Suprapubic skin (tissue), 3 donors: Measurements from ENCODE around the gene PPP2R2C.

Source experiments
- CTCF ChIP-seq, 2 donors: fragments of 200-600 bp in 1 of 2; fragments of 450-650 bp in 1 of 2; sonication (generic) in 1 of 2; IDR thresholded peaks; one replicate each; pipeline ENCODE4 v1.5.1; 2016 to 2019; ENCODE audit warnings: antibody characterized with exemption in 2 of 2, mild to moderate bottlenecking in 1 of 2, moderate library complexity in 1 of 2
- POLR2AphosphoS5 ChIP-seq, 3 donors: sonication (generic); formaldehyde crosslinking; IDR thresholded peaks; one replicate each; pipeline ENCODE4 v1.6.1; 2017; ENCODE audit warnings: antibody characterized with exemption in 3 of 3

GRCh38 chr4:6336166-6336565 lies 136.2 kb downstream of the PPP2R2C start:
- no peak for TF ChIP-seq POLR2AphosphoS5 (IDR thresholded peaks at IDR 0.05)
- TF ChIP-seq CTCF (IDR thresholded peaks at IDR 0.05), result no peak
